ENCODE data around the gene OGFR. TPM values are rescaled to one million over a fixed set of nuclear protein-coding genes. Genes with fewer than 3 reads are reported as not detected.
A peak's percentile ranks its signal among the peaks of the same experiment; 100 is the strongest.

OGFR gene
- total RNA-seq, 2 donors from 2014 or later: 42.3 to 52.6 TPM

DNA sequence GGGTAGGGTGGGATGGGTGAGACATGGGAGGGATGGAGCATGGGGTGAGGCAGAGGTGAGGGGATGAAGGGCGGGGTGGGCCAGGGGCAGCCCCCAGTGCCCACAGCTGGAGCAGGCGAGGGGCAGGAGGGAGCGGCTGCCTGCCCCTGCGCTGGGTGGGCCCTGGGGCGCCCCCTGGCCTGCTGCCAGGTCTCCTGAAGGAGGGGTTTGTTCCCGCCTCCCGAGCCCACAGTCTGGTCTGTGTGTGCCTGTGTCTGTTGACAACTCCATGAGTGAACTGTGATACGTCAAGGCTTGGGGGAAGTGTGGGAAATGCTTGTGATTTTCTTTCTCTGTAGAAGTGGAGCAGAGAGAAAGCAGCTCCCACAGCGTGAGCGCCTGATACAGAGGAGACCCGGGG is 19.2 kb upstream of the OGFR start:
- Mint-ChIP-seq H3K27ac (no peak overlapping the region), H3K4me3 (no peak overlapping the region), H3K27me3 (no peaks in the 10 kb centered on the region), H3K9me3 (no peaks in the 10 kb centered on the region), H3K4me1 (peaks cover 12% of the 10 kb centered on the region), H3K36me3 (ENCODE audit: low read depth) (no peaks in the 10 kb centered on the region)
- no peak for ATAC-seq (replicated peaks)

DNA sequence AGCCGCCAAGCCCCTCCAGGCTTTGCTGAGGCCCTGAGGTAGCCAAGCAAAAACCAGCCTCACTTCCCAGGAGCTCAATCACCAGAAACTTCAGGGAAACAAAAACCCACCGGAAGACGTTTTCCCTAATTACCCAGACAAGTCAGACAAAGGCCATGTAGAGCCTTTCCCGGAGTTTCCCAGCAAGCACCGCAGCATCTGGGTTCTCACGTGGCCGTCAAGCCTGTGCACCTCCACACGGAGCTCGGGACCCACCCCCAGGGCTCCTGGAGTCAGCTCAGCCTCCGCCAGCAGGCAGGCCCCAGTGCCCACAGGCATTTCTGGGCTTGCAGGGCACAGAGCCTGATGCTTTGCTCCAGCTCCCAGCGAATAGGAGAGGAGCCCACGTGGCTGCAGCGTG is 18.5 kb upstream of the OGFR start:
- H3K36me3 Mint-ChIP-seq (ENCODE audit: low read depth): no peaks in the 10 kb centered on the region
- no peak overlapping the region for H3K27ac Mint-ChIP-seq
- H3K9me3 Mint-ChIP-seq: no peaks in the 10 kb centered on the region
- peaks cover 12% of the 10 kb centered on the region for H3K4me1 Mint-ChIP-seq
- no peaks in the 10 kb centered on the region for H3K27me3 Mint-ChIP-seq
- no peak for ATAC-seq (replicated peaks)
- H3K4me3 Mint-ChIP-seq: no peak overlapping the region

GRCh38 chr20:62787321-62787720 is 17.3 kb upstream of the OGFR start:
- Mint-ChIP-seq H3K4me3 (peak overlapping the region; percentile 19), H3K27me3 (no peaks in the 10 kb centered on the region), H3K9me3 (no peaks in the 10 kb centered on the region), H3K27ac (peak overlapping the region; percentile 68), H3K36me3 (ENCODE audit: low read depth) (no peaks in the 10 kb centered on the region), H3K4me1 (peaks cover 15% of the 10 kb centered on the region)
- ATAC-seq (replicated peaks): peak; percentile 64

GRCh38 chr20:62787866-62788265 is 16.8 kb upstream of the OGFR start:
- Mint-ChIP-seq H3K4me3 (peak overlapping the region; percentile 19), H3K4me1 (peaks cover 15% of the 10 kb centered on the region), H3K27ac (peak overlapping the region; percentile 68), H3K36me3 (ENCODE audit: low read depth) (no peaks in the 10 kb centered on the region), H3K27me3 (no peaks in the 10 kb centered on the region), H3K9me3 (no peaks in the 10 kb centered on the region)
- ATAC-seq (replicated peaks): no peak

GRCh38 chr20:62788607-62789006 is 16.0 kb upstream of the OGFR start:
- ATAC-seq (replicated peaks): no peak
- no peak overlapping the region for H3K4me3 Mint-ChIP-seq
- H3K36me3 Mint-ChIP-seq (ENCODE audit: low read depth): no peaks in the 10 kb centered on the region
- peaks cover 15% of the 10 kb centered on the region for H3K4me1 Mint-ChIP-seq
- no peaks in the 10 kb centered on the region for H3K27me3 Mint-ChIP-seq
- no peak overlapping the region for H3K27ac Mint-ChIP-seq
- no peaks in the 10 kb centered on the region for H3K9me3 Mint-ChIP-seq

- H3K4me1 Mint-ChIP-seq: peaks cover 15% of the 10 kb centered on the region
- no peak overlapping the region for H3K27ac Mint-ChIP-seq
- no peak overlapping the region for H3K4me3 Mint-ChIP-seq
- no peaks in the 10 kb centered on the region for H3K36me3 Mint-ChIP-seq (ENCODE audit: low read depth)
- H3K27me3 Mint-ChIP-seq: no peaks in the 10 kb centered on the region
- H3K9me3 Mint-ChIP-seq: no peaks in the 10 kb centered on the region
- no peak for ATAC-seq (replicated peaks)
Measured at GRCh38 chr20:62790075-62790474, 14.6 kb upstream of the OGFR start.

- no peaks in the 10 kb centered on the region for H3K27me3 Mint-ChIP-seq
- no peak for ATAC-seq (replicated peaks)
- H3K36me3 Mint-ChIP-seq (ENCODE audit: low read depth): no peaks in the 10 kb centered on the region
- H3K4me3 Mint-ChIP-seq: peak overlapping the region; percentile 6
- peaks cover 15% of the 10 kb centered on the region for H3K4me1 Mint-ChIP-seq
- no peaks in the 10 kb centered on the region for H3K9me3 Mint-ChIP-seq
- peak overlapping the region; percentile 23 for H3K27ac Mint-ChIP-seq
Measured at GRCh38 chr20:62791301-62792181, 13.1 kb upstream of the OGFR start.

DNA sequence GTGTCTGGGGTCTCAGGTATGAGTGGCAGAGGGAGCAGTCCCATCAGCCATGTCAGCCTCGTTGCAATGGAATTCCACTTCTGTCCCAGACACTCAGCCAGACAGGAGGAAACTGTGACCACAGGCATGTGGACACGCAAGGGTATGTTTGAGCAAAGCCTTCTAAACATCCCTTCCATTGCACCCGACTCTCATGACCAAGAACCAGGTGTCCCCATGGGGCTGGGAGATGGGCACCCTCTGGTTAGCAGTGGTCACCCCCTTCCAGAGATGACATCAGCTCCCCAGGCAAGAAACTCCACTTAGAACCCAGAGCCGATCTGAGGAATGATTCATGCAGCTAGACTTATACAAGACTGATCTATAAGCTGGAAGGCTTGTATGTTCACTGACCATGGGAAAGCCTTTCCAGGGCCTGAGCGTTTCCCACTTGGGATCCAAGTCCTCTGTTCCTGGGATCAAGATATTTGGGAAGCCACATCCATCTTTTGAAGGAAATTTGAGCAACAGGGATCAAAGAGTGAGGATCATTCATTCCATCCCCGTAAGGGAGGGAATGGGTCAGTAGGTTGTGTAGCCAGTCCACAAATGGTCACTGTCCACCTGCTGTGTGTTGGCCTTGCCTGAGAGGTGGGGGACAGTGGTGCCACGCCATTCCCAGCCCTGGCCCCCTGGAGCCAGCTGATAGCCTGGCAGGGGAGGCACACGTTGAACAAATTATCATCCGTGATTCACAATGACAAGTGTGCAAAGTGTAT is 12.3 kb upstream of the OGFR start:
- peak overlapping the region; percentile 87 for H3K4me3 Mint-ChIP-seq
- no peaks in the 10 kb centered on the region for H3K9me3 Mint-ChIP-seq
- peaks cover 5% of the 10 kb centered on the region for H3K36me3 Mint-ChIP-seq (ENCODE audit: low read depth)
- no peaks in the 10 kb centered on the region for H3K27me3 Mint-ChIP-seq
- ATAC-seq (replicated peaks): no peak
- peak overlapping the region; percentile 91 for H3K27ac Mint-ChIP-seq
- peaks cover 9% of the 10 kb centered on the region for H3K4me1 Mint-ChIP-seq

DNA sequence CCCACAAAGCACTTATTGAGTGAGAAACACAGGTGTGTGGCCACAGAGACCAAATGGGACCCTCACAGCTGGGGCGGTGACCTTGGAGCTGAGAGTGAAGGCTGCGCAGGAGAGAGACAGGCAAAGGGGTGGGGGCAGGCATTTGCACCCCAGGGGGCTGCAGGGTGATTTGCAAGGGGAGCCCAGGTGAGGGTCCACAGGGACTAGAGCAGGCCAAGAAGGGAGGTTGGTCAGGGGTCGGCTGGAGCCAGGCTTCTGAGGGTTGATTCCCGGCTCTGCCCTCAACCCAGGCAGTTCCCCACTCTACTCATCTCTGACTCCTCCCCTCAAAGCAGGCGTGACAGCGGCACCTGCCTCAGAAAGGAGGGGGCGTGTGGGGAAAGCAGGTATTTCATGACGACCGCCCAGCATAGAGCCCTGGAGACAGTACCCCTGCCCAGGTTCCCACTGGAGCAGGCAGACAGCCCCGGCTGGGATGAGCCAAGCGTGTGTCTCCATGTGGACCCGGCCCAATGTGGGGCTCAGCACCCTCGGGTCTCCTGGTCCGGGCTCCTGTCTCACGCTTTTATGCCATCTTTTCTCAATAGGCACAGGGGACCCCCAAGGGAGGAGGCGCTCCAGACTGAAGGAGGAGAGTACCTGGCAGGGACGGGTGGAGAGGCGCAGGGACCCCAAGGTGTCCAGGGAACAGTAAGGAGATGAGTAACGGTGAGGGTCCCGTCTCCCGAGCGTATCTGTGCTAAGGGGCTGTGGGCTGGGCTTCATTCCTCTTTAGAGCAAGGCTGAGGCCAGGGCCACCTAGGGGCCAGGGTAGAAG is 11.5 kb upstream of the OGFR start:
- Mint-ChIP-seq H3K36me3 (ENCODE audit: low read depth) (peaks cover 13% of the 10 kb centered on the region), H3K4me1 (peaks cover 5% of the 10 kb centered on the region), H3K27me3 (no peaks in the 10 kb centered on the region), H3K27ac (peak overlapping the region; percentile 91), H3K4me3 (peak overlapping the region; percentile 87), H3K9me3 (no peaks in the 10 kb centered on the region)
- no peak for ATAC-seq (replicated peaks)

GRCh38 chr20:62793757-62794006 is 11.0 kb upstream of the OGFR start:
- Mint-ChIP-seq H3K4me1 (peaks cover 11% of the 10 kb centered on the region), H3K27me3 (no peaks in the 10 kb centered on the region), H3K4me3 (peak overlapping the region; percentile 87), H3K9me3 (no peaks in the 10 kb centered on the region), H3K36me3 (ENCODE audit: low read depth) (peaks cover 18% of the 10 kb centered on the region), H3K27ac (peak overlapping the region; percentile 91)
- ATAC-seq (replicated peaks): no peak

GRCh38 chr20:62794007-62794724 is 10.5 kb upstream of the OGFR start:
- H3K4me3 Mint-ChIP-seq: peak overlapping the region; percentile 87
- H3K4me1 Mint-ChIP-seq: peaks cover 11% of the 10 kb centered on the region
- peak overlapping the region; percentile 91 for H3K27ac Mint-ChIP-seq
- ATAC-seq (replicated peaks): peak; percentile 81
- no peaks in the 10 kb centered on the region for H3K27me3 Mint-ChIP-seq
- H3K36me3 Mint-ChIP-seq (ENCODE audit: low read depth): peaks cover 23% of the 10 kb centered on the region
- no peaks in the 10 kb centered on the region for H3K9me3 Mint-ChIP-seq

DNA sequence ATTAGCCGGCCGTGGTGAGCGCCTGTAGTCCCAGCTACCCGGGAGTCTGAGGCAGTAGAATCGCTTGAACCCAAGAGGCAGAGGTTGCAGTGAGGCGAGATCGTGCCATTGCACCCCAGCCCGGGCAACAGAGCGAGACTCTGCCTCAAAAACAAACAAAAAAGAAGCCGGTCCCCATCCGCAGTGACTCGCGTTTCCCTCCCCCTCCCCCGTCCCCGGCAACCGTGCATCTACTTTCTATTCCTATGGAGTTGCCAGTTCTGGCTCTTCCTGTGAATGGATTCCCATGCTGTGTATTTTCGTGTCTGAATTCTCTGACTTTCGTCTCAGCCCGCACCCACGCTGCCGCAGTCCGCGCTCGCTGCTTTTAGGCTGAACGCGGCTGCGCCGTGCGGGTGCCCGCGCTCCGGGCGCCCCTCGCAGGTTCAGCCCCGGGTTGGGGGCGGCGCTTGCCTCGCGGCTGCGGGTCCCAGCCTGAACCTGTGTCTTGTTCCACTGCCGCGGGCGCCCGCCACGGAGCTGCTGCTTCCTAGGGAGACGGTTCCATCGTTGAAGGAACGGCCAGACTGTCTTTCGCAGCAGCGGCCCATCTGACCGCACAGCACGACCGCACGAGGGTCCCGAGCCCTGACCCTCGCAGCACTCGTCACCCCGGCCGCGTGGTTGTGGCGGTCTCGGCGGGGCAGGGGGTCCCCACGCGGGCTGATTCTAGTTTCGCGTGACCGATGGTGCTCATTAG is 9.4 kb upstream of the OGFR start:
- Mint-ChIP-seq H3K4me1 (peaks cover 11% of the 10 kb centered on the region), H3K27ac (peak overlapping the region; percentile 91), H3K4me3 (peak overlapping the region; percentile 87), H3K9me3 (no peaks in the 10 kb centered on the region), H3K27me3 (no peaks in the 10 kb centered on the region), H3K36me3 (ENCODE audit: low read depth) (peaks cover 33% of the 10 kb centered on the region)
- peak; percentile 5 for ATAC-seq (replicated peaks)

DNA sequence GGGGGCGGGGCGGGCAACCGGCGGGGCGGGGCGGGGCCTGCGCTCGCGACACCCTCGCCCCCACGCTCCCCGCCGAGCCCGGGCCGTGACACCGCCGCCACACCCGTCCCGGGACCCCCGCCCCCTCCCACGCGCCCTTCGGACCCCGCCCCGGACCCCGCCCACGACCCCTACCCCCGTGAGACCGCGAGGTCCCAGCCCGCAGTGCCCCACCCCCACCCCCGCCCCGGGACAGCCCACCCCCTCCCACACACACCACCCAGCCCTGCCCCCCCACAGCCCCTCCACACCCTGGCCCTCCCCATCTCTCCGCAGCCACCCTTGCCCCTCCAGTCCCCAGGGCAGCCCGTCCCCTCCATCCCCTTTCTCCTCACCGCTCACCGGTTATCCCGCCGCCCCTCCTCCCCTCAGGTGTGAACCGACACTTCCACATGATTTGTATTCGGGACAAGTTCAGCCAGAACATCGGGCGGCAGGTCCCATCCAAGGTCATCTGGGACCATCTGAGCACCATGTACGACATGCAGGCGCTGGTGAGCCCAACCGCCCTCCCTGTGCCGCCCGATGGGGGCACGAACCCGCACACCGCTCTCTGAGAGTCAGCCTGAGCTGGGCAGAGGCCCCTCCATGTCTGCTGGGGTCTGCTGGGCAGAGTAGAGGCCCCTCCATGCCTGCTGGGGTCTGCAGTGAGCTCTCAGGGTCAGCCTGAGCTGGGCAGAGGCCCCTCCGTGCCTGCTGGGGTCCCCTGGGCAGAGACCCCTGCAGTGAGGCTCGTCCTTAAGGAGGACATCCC is 7.7 kb upstream of the OGFR start:
- Mint-ChIP-seq H3K4me3 (peak overlapping the region; percentile 74), H3K36me3 (ENCODE audit: low read depth) (peaks cover 41% of the 10 kb centered on the region), H3K9me3 (no peaks in the 10 kb centered on the region), H3K4me1 (peaks cover 8% of the 10 kb centered on the region), H3K27ac (peak overlapping the region; percentile 67), H3K27me3 (no peaks in the 10 kb centered on the region)
- ATAC-seq (replicated peaks): no peak

Measured in activated T-helper 17 cell treated with anti-CD3 and anti-CD28 coated beads, Interleukin-2, amount 50 U/mL, for 72 hours (primary cell).